Lung (tissue), 12 donors: ENCODE measurements around the gene B3GALT6. TPM values are rescaled to one million over a fixed set of nuclear protein-coding genes. Genes with fewer than 3 reads are reported as not detected.

Experiments used
- ATAC-seq: fragments of 200-7000 bp; cut with Tn5 transposase; one replicate; pipeline ENCODE4 v1.9.1; 2020; ENCODE audit warnings: moderate number of reproducible peaks; ENCODE audit not compliant: insufficient read depth, low FRiP score
- DNase-seq, 3 donors: peaks; one replicate each; pipeline ENCODE4 v3.0.0-alpha.2; 2013 to 2017
- H3K27ac ChIP-seq, 2 donors: one replicate each; pipeline ENCODE4 v1.5.1; 2013; ENCODE audit warnings: mild to moderate bottlenecking in 2 of 2, moderate library complexity in 2 of 2, control low read depth in 1 of 2, inconsistent platforms in 1 of 2, low read depth in 1 of 2, low read length in 1 of 2
- H3K27me3 ChIP-seq, 3 donors: one replicate each; pipeline ENCODE4 v1.5.1; 2013; ENCODE audit warnings: low read length in 2 of 3; ENCODE audit not compliant: control insufficient read depth in 3 of 3, insufficient read depth in 3 of 3
- H3K36me3 ChIP-seq, 4 donors: one replicate each; pipeline ENCODE4 v1.5.1; 2013; ENCODE audit warnings: low read length in 4 of 4, mild to moderate bottlenecking in 1 of 4, moderate library complexity in 1 of 4; ENCODE audit not compliant: control insufficient read depth in 4 of 4, insufficient read depth in 4 of 4
- H3K4me1 ChIP-seq, 5 donors: one replicate each; pipeline ENCODE4 v1.5.1; 2013; ENCODE audit warnings: low read length in 5 of 5, mild to moderate bottlenecking in 2 of 5, moderate library complexity in 1 of 5; ENCODE audit not compliant: control insufficient read depth in 5 of 5, insufficient read depth in 5 of 5
- H3K4me3 ChIP-seq: one replicate; pipeline ENCODE4 v1.5.1; 2013; ENCODE audit warnings: mild to moderate bottlenecking, control low read depth, moderate library complexity
- H3K9ac ChIP-seq, 2 donors: one replicate each; pipeline ENCODE4 v1.5.1; 2013; ENCODE audit warnings: low read length in 2 of 2, control low read depth in 1 of 2; ENCODE audit not compliant: insufficient read depth in 1 of 2
- H3K9me3 ChIP-seq, 4 donors: one replicate each; pipeline ENCODE4 v1.5.1; 2013; ENCODE audit warnings: low read length in 3 of 4, mild to moderate bottlenecking in 1 of 4, moderate library complexity in 1 of 4; ENCODE audit not compliant: control insufficient read depth in 4 of 4, insufficient read depth in 3 of 4
- whole genome bisulfite sequencing, 2 donors: extraction: QIAGEN DNeasy Blood & Tissue Kit; methylation state at CpG; one replicate each; pipeline ENCODE4 v1.1.7; 2013; 5-methylcytosine and 5-hydroxymethylcytosine counted together
- polyA plus RNA-seq, 2 donors: library from polyadenylated mRNA; stranded (reverse); fragments of 200-250 nt; gene quantifications; one replicate each; pipeline ENCODE4 v1.2.1, GENCODE V29; 2013
- total RNA-seq, 2 donors: library from RNA; depleted of rRNA in 1 of 2; stranded (reverse); fragments of >200 nt in 1 of 2; gene quantifications; one replicate each; pipeline ENCODE4 v1.2.1, GENCODE V29; 2014 to 2021
- TF ChIP-seq, protein P1 (sequence below): IDR thresholded peaks from 2 replicates; pipeline ENCODE4 v1.5.1; 2012; ENCODE audit warnings: mild to moderate bottlenecking; ENCODE audit errors: control extremely low read depth, extremely low read depth
- donor health status: control.
- donor health status: control.
- donor health status: Bipolar disorder and iron deficiency.
- donor health status: healthy.
- donor health status: DM: yes; HTN: yes; CAD: no.

B3GALT6 gene
- total and polyA plus RNA-seq, 4 donors: 7.0 to 28.3 (median 15.8) TPM

DNA sequence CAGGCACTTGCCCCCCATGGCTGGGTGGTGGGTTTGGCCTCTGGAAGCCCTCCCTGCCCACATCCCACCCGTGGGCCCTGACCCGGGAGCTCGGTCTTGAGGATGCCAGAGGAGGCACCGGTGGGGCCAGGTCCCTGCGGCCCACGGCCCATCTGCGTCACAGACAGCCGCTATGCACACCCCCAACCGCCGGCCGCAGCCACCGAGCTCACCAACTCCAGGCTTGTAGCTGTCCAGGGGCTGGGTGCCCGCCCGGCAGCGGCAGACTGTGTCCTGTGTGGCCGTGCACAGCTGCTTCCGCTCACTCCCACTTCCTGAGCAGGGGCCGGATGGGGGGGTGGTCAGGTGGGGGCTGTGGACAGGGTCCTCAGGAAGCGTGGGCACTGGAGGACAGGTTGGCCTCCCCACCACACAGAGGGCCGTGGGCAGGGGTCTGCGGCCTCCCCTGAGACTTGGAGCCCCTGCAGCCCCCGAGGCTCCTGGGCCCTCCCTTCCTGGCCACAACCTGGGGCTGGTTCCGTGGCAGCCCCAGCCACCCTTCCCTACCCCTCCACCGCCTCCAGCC is 19.2 kb upstream of the B3GALT6 start:
- H3K9me3 ChIP-seq: no peaks in the 10 kb centered on the region
- no peak for ATAC-seq
- DNase-seq: peak; percentile 49 to 65 (median 57)
- peaks cover 0 to 7% (median 0%) of the 10 kb centered on the region in 3 donors for H3K27me3 ChIP-seq
- peaks cover 0 to 33% (median 0%) of the 10 kb centered on the region in 5 donors for H3K4me1 ChIP-seq
- peak overlapping the region; percentile 52 for H3K4me3 ChIP-seq
- TF ChIP-seq, protein P1, sequence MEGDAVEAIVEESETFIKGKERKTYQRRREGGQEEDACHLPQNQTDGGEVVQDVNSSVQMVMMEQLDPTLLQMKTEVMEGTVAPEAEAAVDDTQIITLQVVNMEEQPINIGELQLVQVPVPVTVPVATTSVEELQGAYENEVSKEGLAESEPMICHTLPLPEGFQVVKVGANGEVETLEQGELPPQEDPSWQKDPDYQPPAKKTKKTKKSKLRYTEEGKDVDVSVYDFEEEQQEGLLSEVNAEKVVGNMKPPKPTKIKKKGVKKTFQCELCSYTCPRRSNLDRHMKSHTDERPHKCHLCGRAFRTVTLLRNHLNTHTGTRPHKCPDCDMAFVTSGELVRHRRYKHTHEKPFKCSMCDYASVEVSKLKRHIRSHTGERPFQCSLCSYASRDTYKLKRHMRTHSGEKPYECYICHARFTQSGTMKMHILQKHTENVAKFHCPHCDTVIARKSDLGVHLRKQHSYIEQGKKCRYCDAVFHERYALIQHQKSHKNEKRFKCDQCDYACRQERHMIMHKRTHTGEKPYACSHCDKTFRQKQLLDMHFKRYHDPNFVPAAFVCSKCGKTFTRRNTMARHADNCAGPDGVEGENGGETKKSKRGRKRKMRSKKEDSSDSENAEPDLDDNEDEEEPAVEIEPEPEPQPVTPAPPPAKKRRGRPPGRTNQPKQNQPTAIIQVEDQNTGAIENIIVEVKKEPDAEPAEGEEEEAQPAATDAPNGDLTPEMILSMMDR: no peak
- H3K36me3 ChIP-seq: peaks cover 0 to 23% (median 5%) of the 10 kb centered on the region in 4 donors
- H3K9ac ChIP-seq: no peak overlapping the region
- peak overlapping the region; percentile 51 to 69 for H3K27ac ChIP-seq
- WGBS, 2 donors: 18 to 32% methylated on average over 18 to 24 of the region's 24 CpGs

DNA sequence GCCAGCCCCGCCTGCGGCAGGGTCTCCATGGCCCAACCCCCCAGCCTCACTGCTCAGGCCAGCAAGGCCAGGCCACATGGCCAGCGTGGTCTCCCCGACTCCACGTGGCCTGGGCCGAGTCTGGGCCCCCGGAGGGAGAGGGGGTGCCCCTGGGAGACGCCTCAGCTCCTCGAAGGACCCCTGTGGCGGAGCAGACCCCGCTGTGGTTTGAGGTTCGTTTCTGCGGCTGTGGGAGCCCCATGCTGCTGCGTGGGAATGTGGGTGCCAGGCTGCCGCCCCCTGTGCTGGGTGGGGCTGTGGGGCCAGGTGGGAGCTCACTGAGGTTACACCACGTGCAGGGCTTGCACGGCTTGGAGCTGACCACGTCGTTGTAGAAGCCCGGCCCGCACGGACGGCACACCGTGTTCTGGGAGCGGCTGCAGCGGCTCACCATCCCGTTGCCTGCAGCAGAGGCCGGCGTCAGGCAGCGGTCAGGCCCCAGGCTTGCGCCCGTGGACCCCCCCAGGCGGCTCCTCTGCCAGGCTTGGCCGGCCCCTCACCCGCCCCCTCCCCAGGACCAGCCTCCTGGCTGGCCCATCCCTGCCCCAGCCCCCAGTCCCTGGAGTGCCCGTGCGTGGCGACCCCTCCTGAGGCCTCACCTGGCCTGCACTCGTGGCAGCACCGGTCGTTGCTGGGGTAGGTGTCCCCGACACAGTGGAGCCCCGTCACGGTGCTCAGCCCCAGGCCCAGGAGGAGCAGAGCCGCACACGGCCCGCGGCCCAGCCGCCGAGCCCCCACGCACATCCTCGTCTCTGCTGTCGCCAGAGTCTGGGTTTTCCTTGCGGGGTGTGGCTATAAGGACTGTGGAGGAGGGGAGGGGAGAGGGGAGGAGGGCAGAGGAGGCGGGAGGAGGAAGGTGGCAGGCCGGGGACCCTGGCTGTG is 18.4 kb upstream of the B3GALT6 start, which contains the start of gene TNFRSF4:
TSS of gene TNFRSF4 (minus strand) at position 809 of the 921 bp plus-strand sequence. CDS start at position 783, 26 bp downstream.
- peak within 1 kb of the TSS; percentile 33 for H3K4me3 ChIP-seq
- DNase-seq: no peak
- no peak within 1 kb of the TSS for H3K9ac ChIP-seq

DNA sequence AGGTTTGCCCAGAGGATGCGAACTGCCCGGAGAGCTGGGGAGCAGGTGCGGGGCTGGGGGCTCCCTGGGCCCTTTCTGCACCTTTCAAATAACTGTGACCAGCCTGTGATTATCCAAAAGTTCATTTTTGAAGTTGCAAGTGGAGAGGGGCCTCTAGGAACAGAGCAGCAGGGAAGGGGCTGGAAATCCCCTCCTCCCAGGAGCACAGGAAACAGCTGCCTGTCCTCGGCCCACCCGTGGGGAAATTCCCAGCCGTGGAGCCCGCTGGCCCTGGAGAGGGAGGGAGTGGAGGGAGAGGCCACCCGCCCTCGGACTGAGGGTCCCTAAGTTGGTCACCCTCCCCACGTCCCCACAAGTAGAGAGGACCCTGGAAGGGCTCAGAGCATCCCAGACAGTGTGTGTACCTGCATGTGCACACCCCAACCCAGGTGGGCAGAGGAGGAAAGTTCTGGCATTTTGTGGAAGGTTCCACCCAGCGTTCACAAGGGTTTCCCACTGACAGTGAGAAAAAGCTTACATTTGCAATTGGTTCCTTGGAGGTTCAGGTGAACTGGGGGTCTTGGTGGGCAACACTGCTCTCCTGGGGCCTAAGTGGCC is 16.9 kb upstream of the B3GALT6 start:
- DNase-seq: no peak
- Histone ChIP-seq H3K36me3 (peaks cover 5 to 44% (median 10%) of the 10 kb centered on the region in 4 donors), H3K4me3 (no peak overlapping the region), H3K27ac (peak overlapping the region in 1 of 2 donors; percentile 9), H3K4me1 (peaks cover 0 to 26% (median 0%) of the 10 kb centered on the region in 5 donors), H3K9me3 (peaks cover 0 to 2% (median 0%) of the 10 kb centered on the region in 4 donors), H3K9ac (no peak overlapping the region), H3K27me3 (no peaks in the 10 kb centered on the region)
- ATAC-seq: no peak
- TF ChIP-seq, protein P1: no peak
- WGBS, 2 donors: 43 to 48% methylated on average over 11 of the region's 11 CpGs

More for the DNA sequence above, 18.4 kb upstream of the B3GALT6 start, which contains the start of gene TNFRSF4:
- Histone ChIP-seq H3K27me3 (peaks cover 0 to 2% (median 0%) of the 10 kb centered on the region in 3 donors), H3K27ac (peak within 1 kb of the TSS; percentile 51 to 69), H3K4me1 (peaks cover 0 to 29% (median 0%) of the 10 kb centered on the region in 5 donors), H3K36me3 (peaks cover 5 to 30% (median 8%) of the 10 kb centered on the region in 4 donors), H3K9me3 (peaks cover 0 to 2% (median 0%) of the 10 kb centered on the region in 4 donors)
- TF ChIP-seq, protein P1: no peak
- WGBS, 2 donors: 28 to 37% methylated on average over 43 to 56 of the region's 56 CpGs
- no peak for ATAC-seq
